Measurements from ENCODE around the gene ATP2C2.

GRCh38 chr16:84419730-84420129, 51.4 kb downstream of the ATP2C2 start:
- TF ChIP-seq, protein P1, sequence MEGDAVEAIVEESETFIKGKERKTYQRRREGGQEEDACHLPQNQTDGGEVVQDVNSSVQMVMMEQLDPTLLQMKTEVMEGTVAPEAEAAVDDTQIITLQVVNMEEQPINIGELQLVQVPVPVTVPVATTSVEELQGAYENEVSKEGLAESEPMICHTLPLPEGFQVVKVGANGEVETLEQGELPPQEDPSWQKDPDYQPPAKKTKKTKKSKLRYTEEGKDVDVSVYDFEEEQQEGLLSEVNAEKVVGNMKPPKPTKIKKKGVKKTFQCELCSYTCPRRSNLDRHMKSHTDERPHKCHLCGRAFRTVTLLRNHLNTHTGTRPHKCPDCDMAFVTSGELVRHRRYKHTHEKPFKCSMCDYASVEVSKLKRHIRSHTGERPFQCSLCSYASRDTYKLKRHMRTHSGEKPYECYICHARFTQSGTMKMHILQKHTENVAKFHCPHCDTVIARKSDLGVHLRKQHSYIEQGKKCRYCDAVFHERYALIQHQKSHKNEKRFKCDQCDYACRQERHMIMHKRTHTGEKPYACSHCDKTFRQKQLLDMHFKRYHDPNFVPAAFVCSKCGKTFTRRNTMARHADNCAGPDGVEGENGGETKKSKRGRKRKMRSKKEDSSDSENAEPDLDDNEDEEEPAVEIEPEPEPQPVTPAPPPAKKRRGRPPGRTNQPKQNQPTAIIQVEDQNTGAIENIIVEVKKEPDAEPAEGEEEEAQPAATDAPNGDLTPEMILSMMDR (IDR thresholded peaks at IDR 0.05), result no peak
- TF ChIP-seq POLR2AphosphoS5 (IDR thresholded peaks at IDR 0.05; ENCODE audit: low read depth, low read length), result no peak
- TF ChIP-seq REST (IDR thresholded peaks at IDR 0.05; ENCODE audit: insufficient read depth in 1 of 2, low read depth in 2 of 2, low read length in 1 of 2), result no peak
- no peak for TF ChIP-seq TCF7L2 (IDR thresholded peaks at IDR 0.05; ENCODE audit: low read depth, low read length)

Data from Panc1 (cell line).